Neural progenitor cell (in vitro differentiated cells): ENCODE data around the gene AGPAT4.

Experiments
- CTCF ChIP-seq: fragments of 200-600 bp; sonication (generic); IDR thresholded peaks from 2 replicates; pipeline ENCODE4 v1.5.1; 2017; ENCODE audit warnings: antibody characterized with exemption, mild to moderate bottlenecking
- EZH2 ChIP-seq: fragments of 200-600 bp; sonication (generic); IDR thresholded peaks from 2 replicates; pipeline ENCODE4 v1.6.1; 2017; ENCODE audit warnings: antibody characterized with exemption, mild to moderate bottlenecking, moderate library complexity

- no peak for TF ChIP-seq CTCF
- TF ChIP-seq EZH2, result no peak
Observed at GRCh38 chr6:161151059-161151645, 122.7 kb downstream of the AGPAT4 start.
